GM12872 (cell line): ENCODE data around the gene ZBTB20.

ENCODE experiments used
- TF ChIP-seq, protein P1 (sequence below): IDR thresholded peaks from 3 replicates; pipeline ENCODE4 v1.5.1; 2011; ENCODE audit warnings: low read depth, mild to moderate bottlenecking, low read length, moderate library complexity; ENCODE audit not compliant: insufficient read depth

Gene ZBTB20

DNA sequence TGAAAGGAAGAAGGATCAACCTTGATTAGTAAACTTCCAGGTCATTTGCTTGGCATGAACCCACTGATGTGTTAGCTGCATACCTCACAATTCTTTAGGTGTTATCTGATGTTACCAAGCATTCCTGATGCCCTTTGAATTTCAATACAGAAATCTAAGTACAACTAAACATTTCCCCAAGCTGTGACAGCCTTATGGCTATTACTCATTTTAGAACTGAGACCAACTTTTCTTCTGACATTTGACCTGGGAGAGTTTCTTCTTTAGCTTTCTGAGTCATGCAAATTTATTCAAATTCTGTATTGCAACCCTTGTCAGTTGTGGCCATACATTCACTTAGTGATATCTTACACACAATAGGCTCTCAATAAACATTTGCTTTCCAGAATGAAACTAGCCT lies 729.0 kb downstream of the ZBTB20 start:
- TF ChIP-seq, protein P1, sequence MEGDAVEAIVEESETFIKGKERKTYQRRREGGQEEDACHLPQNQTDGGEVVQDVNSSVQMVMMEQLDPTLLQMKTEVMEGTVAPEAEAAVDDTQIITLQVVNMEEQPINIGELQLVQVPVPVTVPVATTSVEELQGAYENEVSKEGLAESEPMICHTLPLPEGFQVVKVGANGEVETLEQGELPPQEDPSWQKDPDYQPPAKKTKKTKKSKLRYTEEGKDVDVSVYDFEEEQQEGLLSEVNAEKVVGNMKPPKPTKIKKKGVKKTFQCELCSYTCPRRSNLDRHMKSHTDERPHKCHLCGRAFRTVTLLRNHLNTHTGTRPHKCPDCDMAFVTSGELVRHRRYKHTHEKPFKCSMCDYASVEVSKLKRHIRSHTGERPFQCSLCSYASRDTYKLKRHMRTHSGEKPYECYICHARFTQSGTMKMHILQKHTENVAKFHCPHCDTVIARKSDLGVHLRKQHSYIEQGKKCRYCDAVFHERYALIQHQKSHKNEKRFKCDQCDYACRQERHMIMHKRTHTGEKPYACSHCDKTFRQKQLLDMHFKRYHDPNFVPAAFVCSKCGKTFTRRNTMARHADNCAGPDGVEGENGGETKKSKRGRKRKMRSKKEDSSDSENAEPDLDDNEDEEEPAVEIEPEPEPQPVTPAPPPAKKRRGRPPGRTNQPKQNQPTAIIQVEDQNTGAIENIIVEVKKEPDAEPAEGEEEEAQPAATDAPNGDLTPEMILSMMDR, result no peak

DNA sequence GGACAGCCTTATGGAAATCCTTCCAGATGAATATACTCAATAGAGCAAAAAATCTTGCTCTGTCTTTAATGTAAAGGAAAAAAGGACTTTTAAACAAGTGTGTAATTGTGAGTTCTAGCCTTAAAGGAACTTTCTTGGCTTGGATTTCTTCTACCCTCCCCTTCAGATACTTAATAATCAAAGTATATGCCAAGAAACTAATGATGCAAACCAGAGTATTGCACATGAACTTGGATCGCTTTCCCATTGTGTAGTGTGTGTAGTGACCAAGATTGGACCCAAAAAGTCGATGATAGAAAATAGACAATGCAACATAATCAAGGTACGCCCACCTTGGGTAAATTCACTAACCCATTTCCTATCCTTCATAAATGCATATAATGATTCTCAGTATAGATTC lies 729.4 kb downstream of the ZBTB20 start:
- TF ChIP-seq, protein P1, result no peak

DNA sequence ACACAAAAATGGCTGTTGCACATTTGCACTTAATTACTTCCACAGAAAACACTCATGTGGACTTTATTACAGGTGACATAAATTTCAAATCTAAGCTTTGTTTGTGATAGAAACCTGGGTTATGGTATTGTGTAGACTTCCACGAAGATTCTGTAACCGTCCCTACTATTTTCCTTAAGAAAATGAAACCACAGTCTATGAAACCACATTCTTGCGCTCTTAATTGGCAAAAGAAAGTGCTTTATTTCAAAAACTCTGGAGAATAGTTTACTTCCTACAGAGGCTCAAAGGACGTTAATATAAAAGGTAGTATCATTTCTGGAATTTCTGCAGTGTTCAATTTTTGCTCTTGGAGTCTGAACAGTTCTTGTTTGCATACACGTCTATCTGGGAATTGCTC lies 729.8 kb downstream of the ZBTB20 start:
- TF ChIP-seq, protein P1, result no peak

DNA sequence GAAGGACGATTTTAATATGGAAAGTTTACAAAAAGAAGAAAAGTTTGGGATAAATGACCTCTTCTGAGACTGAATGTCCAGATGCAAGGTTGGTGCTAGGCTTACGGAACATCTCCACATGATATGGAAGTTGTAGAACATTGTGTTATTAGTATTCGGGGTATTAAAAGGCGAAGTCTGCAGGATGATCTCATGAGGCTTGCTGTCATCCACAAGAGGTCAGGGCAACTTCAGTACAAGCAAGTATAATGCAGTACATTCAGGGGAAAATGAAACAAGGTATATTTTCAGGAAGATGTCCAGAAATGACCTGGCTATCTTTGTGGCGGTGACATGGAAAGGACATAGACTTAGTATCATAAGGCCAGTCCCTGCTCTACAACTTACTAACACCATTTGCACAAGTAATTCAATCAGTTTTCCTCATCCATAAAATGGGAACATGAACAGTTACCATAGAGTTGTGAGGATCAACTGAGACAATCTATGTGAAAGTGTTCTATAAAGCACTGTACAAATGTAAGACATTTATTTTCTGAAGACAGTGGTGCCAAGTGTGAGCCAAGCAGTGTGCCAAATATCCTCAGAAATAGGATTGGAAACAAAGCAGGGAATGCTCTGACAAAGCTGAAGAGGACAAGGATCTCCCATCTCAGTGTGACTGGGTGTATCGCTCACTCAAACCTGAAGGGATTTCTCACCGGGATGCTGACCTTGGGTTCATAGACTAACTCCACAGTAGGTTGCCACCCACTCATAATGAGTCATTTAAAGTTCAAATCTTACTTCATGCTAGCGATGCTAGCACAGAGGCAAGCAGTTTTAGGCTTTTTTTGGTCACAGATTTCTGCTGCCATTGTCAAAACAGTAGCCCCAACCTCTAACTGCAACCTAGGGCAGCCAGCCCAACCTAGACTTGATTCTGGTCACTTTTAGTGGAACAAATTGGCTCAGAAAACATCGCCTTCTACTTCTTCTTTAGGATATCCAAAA lies 735.0 kb downstream of the ZBTB20 start:
- TF ChIP-seq, protein P1, result peak; percentile 30; the same call in 1 of the 3 replicates

DNA sequence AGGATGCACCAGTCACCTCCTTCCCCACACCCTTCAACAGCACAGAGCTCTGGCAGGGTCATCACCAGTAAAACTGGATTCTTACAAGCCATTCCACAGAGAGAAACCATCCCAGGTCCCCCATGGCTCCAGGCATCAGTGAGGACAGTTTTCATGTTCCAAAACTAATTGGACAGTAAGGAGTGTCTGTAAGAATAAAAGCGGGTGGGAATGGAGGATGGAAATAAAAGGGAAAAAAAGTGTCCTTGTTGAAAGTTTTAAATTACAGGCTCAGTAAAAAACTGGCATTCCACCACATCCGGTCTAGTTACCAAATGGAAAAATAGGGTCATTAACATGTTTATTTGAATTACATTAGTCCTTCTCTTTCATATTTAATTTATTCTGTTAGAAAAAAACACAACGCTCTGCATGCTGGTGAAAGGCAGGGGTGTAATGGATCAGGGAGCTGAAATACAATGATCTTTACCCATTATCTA lies 735.9 kb downstream of the ZBTB20 start:
- TF ChIP-seq, protein P1, result no peak

DNA sequence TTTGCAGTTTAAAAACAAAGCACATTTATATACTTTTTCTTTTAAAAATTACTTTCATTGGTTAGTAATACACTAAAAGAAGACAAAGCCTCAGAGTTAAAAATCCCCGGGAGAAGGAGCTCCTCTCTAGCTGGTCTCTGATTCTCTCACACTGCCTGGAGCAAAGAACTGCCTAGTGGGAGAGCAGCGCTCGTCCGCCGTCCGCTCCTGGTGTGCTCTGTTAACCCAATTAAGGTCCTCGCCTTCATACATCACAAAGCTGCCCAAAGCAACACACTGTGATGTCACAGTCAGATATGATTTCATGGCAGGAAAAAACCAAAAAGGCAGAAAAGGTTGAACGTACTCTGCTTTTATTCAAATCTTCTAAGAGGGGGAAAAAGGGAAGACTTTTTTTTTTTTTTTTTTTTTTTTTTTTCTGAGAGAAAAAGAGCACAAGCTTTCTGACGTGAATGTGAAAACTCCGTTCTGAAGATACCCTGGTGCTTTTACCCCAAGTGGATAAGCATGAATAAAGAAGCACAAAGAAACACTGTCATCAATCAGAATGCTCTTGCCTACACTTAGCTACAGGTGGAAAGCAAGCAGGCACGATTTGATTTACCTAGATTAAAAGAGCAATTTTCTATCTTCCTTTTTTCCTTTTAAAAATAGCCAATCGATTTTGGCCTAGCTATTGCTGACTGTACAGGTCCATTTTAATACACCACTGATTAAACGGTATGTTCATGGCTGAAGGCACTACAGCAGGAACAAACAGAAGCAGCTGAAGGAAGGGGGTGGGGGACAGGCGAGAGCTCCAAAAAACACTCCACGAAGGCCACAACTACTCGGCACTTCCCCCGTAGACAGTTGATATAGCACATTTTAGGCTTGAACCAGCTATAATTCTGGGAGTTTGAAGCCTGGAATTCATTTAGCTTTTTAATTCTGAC lies 738.1 kb downstream of the ZBTB20 start:
- TF ChIP-seq, protein P1, result no peak

DNA sequence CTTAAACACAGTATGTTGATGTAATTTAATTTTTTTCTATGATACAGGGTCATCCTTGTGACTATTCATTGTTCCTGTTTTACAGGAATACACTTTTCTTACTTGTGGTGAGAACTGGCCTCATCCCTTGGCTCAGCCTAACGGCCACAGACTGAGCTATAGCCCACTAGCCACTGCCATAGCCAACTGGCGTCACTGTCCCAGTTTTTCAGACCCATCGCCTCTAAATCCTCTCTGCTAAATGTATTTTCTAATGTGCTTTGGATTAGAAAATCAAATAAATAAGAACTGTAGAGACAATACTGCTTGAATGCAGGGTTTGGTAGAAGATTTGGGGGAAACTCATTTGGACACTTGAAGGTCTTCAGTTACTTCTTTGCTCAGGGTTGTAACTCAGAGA lies 740.2 kb downstream of the ZBTB20 start:
- TF ChIP-seq, protein P1, result no peak
